GM12878 (cell line): Measurements from ENCODE around the gene MROH9. TPM values are rescaled to one million over a fixed set of nuclear protein-coding genes. Genes with fewer than 3 reads are reported as not detected.

Source experiments
- ATAC-seq: fragments of 200-7000 bp; cut with Tn5 transposase; 3 replicates; pipeline ENCODE4 v1.9.1; 2020; ENCODE audit warnings: mild to moderate bottlenecking, moderate library complexity
- BruUV-seq: library from RNA; stranded (reverse); fragments of 400-500 nt; replicated peaks from 2 replicates; lab custom pipeline; 2021; lab: Mats Ljungman, UMichigan
- CTCF ChIA-PET: fragments of 300-600 bp; sonication (Branson Sonifier 250); formaldehyde crosslinking; extraction: SDS; loops from one replicate; lab custom pipeline; 2021; ENCODE audit warnings: inconsistent platforms; lab: Yijun Ruan, JAX
- POLR2A ChIA-PET: fragments of 350-600 bp; formaldehyde crosslinking; extraction: SDS; loops from one replicate; lab custom pipeline; 2021; ENCODE audit warnings: inconsistent platforms; lab: Charles Lee
- RAD21 ChIA-PET: fragments of 300-600 bp; sonication (Branson Sonifier 250); formaldehyde crosslinking; loops from one replicate; lab custom pipeline; 2023; ENCODE audit warnings: antibody characterized with exemption; ENCODE audit not compliant: unreplicated experiment; lab: Charles Lee
- SMC1A ChIA-PET: fragments of 300-600 bp; sonication (Branson Sonifier 250); formaldehyde crosslinking; loops from one replicate; lab custom pipeline; 2023; ENCODE audit not compliant: unreplicated experiment, uncharacterized antibody; lab: Charles Lee
- DNase-seq: peaks from one replicate; pipeline ENCODE4 v3.0.0-alpha.2; 2011; ENCODE audit warnings: low read depth, low spot score
- FAIRE-seq: peaks from 3 replicates; lab custom pipeline; 2011; peaks lifted over from hg19 to GRCh38; lab: Jason Lieb, UNC
- H2AFZ ChIP-seq: 2 replicates; pipeline ENCODE4 v1.6.0; 2011; ENCODE audit warnings: low read depth, low read length, control low read depth; ENCODE audit not compliant: control insufficient read depth
- H3K27ac ChIP-seq: 2 replicates; pipeline ENCODE4 v1.5.1; 2011; ENCODE audit warnings: control low read depth; ENCODE audit not compliant: control insufficient read depth, insufficient read depth
- H3K27me3 ChIP-seq, 2 experiments: replicated peaks in 1 of 2; 2 replicates each; pipeline versions ENCODE4 v1.6.0 to v1.6.1; 2011; ENCODE audit warnings: low read length in 1 of 2; ENCODE audit not compliant: control insufficient read depth in 2 of 2, insufficient read depth in 2 of 2
- H3K36me3 ChIP-seq, 2 experiments: 2 replicates each; pipeline ENCODE4 v1.5.1; 2011; ENCODE audit warnings: low read length in 1 of 2; ENCODE audit not compliant: control insufficient read depth in 2 of 2, insufficient read depth in 2 of 2
- H3K4me1 ChIP-seq: 2 replicates; pipeline ENCODE4 v1.6.1; 2011; ENCODE audit warnings: mild to moderate bottlenecking, low read length, moderate library complexity, mixed read lengths; ENCODE audit not compliant: control insufficient read depth, insufficient read depth
- H3K4me2 ChIP-seq: 2 replicates; pipeline ENCODE4 v1.6.0; 2011; ENCODE audit warnings: control low read depth; ENCODE audit not compliant: control insufficient read depth, insufficient read depth
- H3K4me3 ChIP-seq: fragments of 200-600 bp; sonication (generic); 2 replicates; pipeline ENCODE4 v1.5.1; 2016
- H3K79me2 ChIP-seq: 2 replicates; pipeline ENCODE4 v1.6.0; 2011; ENCODE audit warnings: low read length; ENCODE audit not compliant: control insufficient read depth, insufficient read depth
- H3K9ac ChIP-seq: 2 replicates; pipeline ENCODE4 v1.8.0; 2011; ENCODE audit warnings: low read length, control low read depth, mixed read lengths; ENCODE audit not compliant: control insufficient read depth, insufficient read depth
- H3K9me3 ChIP-seq: replicated peaks from 3 replicates; pipeline ENCODE4 v1.5.1; 2011; ENCODE audit warnings: mild to moderate bottlenecking, low read length; ENCODE audit not compliant: control insufficient read depth, insufficient read depth
- H4K20me1 ChIP-seq: 2 replicates; pipeline ENCODE4 v1.6.0; 2011; ENCODE audit not compliant: control insufficient read depth, insufficient read depth
- ATF7 ChIP-seq: fragments of 450-650 bp; IDR thresholded peaks from 2 replicates; pipeline ENCODE4 v1.6.1; 2016; ENCODE audit warnings: low read depth, mild to moderate bottlenecking
- ESRRA ChIP-seq: IDR thresholded peaks from 2 replicates; pipeline ENCODE4 v1.6.1; 2012; ENCODE audit warnings: mild to moderate bottlenecking, low read length, improper control_type of control experiment
- MYC ChIP-seq: IDR thresholded peaks from 2 replicates; pipeline ENCODE4 v1.6.1; 2011; ENCODE audit warnings: mild to moderate bottlenecking, low read length, moderate library complexity, inconsistent platforms; ENCODE audit not compliant: insufficient read depth, insufficient replicate concordance, insufficient read length, severe bottlenecking
- PKNOX1 ChIP-seq: fragments of 450-650 bp; IDR thresholded peaks from 2 replicates; pipeline ENCODE4 v1.6.1; 2016; ENCODE audit warnings: mild to moderate bottlenecking
- RB1 ChIP-seq: fragments of 450-650 bp; formaldehyde crosslinking; IDR thresholded peaks from 2 replicates; pipeline ENCODE4 v1.6.1; 2017; ENCODE audit warnings: mild to moderate bottlenecking, borderline replicate concordance
- RCOR1 ChIP-seq: conservative IDR thresholded peaks from 2 replicates; pipeline ENCODE4 v1.6.1; 2012; ENCODE audit warnings: low read depth, low read length, improper control_type of control experiment
- ZBED1 ChIP-seq: IDR thresholded peaks from 2 replicates; pipeline ENCODE4 v1.6.1; 2016; ENCODE audit warnings: borderline replicate concordance
- ZNF24 ChIP-seq: fragments of 450-650 bp; IDR thresholded peaks from 2 replicates; pipeline ENCODE4 v1.6.1; 2017; ENCODE audit warnings: antibody characterized with exemption, mild to moderate bottlenecking
- WGBS: methylation state at CpG from one replicate; pipeline ENCODE4 v1.1.6; 2016; ENCODE audit warnings: low lambda C conversion rate; ENCODE audit not compliant: insufficient replicate concordance, insufficient coverage; ENCODE audit errors: missing lambda C conversion rate; 5-methylcytosine and 5-hydroxymethylcytosine counted together
- in situ Hi-C: fragments of 300-500 bp; cut with MboI; formaldehyde crosslinking; loops from 9 replicates; pipeline ENCODE4 v1.14.3; 2018; ENCODE audit warnings: mixed read lengths
- intact Hi-C: fragments of 100-400 bp; cut with micrococcal nuclease; formaldehyde crosslinking; loops from one replicate; pipeline ENCODE4 v1.14.2; 2022; ENCODE audit not compliant: unreplicated experiment
- polyA plus RNA-seq, 11 experiments: library from polyadenylated mRNA; depleted of rRNA in 4 of 11; unstranded in 6 of 11; stranded (reverse) in 5 of 11; fragments of >200 nt; fragmentation: Nextera tagmentation in 4 of 11; fragmentation: Illumina TruSeq in 1 of 11; extraction: Ambion mirVana in 4 of 11; extraction: Trizol in 1 of 11; gene quantifications; 1 replicate in 1 of 11; 2 replicates in 10 of 11; pipeline versions ENCODE4 v1.2.1 to v1.2.3, GENCODE V29; 2011 to 2016; ENCODE audit warnings: inconsistent platforms in 2 of 11, missing spikeins in 2 of 11, low read depth in 1 of 11
- total RNA-seq, 4 experiments: library from RNA; depleted of rRNA in 3 of 4; stranded (reverse); fragments of >200 nt in 3 of 4; fragmentation: Illumina TruSeq in 1 of 4; extraction: Trizol in 1 of 4; gene quantifications; 2 replicates each; pipeline versions ENCODE4 v1.2.1 to v1.2.3, GENCODE V29; 2013 to 2021
- TF ChIP-seq, protein P1 (sequence below): IDR thresholded peaks from 2 replicates; pipeline ENCODE4 v1.6.1; 2011; ENCODE audit warnings: low read depth, low read length, improper control_type of control experiment, borderline replicate concordance
- TF ChIP-seq, protein P2 (sequence below): fragments of 450-650 bp; IDR thresholded peaks from 2 replicates; pipeline ENCODE4 v1.6.1; 2017; ENCODE audit warnings: mild to moderate bottlenecking, low read depth, inconsistent platforms; ENCODE audit not compliant: poor library complexity, severe bottlenecking

MROH9 gene
- total and polyA plus RNA-seq, 10 of the 15 experiments (the other 5 are each of a cell fraction or from before 2014, with no cell fraction given), result not detected

GRCh38 chr1:170993717-170994116, 58.4 kb downstream of the MROH9 start:
- H3K4me1 ChIP-seq, result no peaks in the 10 kb centered on the region
- intact Hi-C loops (no loop called here), in situ Hi-C loops (no loop called here)
- H2AFZ ChIP-seq, result no peak overlapping the region
- ChIA-PET SMC1A (no interaction called here), POLR2A (no interaction called here), RAD21 (no interaction called here), CTCF (interaction anchor here (0.9 kb wide), 1 partner anchor 64 kb away, joined by 3 read pairs; no protein-coding TSS in a partner anchor)
- 88% methylated on average over 1 of the region's 1 CpG for WGBS
- no peaks in the 10 kb centered on the region for H3K9me3 ChIP-seq
- BruUV-seq, result no TSS peak
- no peak overlapping the region for H3K27ac ChIP-seq
- no peak overlapping the region for H3K4me2 ChIP-seq
- no peaks in the 10 kb centered on the region for H3K36me3 ChIP-seq
- no peak overlapping the region for H3K4me3 ChIP-seq
- FAIRE-seq (no peak), DNase-seq (no peak), ATAC-seq (no peak)
- no peaks in the 10 kb centered on the region for H4K20me1 ChIP-seq
- H3K79me2 ChIP-seq, result no peaks in the 10 kb centered on the region
- H3K27me3 ChIP-seq, result no peaks in the 10 kb centered on the region
- no peak overlapping the region for H3K9ac ChIP-seq
- no peak for TF ChIP-seq MYC
- TF ChIP-seq, protein P1, sequence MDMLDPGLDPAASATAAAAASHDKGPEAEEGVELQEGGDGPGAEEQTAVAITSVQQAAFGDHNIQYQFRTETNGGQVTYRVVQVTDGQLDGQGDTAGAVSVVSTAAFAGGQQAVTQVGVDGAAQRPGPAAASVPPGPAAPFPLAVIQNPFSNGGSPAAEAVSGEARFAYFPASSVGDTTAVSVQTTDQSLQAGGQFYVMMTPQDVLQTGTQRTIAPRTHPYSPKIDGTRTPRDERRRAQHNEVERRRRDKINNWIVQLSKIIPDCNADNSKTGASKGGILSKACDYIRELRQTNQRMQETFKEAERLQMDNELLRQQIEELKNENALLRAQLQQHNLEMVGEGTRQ, result no peak
- TF ChIP-seq RCOR1, result no peak
- TF ChIP-seq ZBED1, result no peak
- TF ChIP-seq, protein P2, sequence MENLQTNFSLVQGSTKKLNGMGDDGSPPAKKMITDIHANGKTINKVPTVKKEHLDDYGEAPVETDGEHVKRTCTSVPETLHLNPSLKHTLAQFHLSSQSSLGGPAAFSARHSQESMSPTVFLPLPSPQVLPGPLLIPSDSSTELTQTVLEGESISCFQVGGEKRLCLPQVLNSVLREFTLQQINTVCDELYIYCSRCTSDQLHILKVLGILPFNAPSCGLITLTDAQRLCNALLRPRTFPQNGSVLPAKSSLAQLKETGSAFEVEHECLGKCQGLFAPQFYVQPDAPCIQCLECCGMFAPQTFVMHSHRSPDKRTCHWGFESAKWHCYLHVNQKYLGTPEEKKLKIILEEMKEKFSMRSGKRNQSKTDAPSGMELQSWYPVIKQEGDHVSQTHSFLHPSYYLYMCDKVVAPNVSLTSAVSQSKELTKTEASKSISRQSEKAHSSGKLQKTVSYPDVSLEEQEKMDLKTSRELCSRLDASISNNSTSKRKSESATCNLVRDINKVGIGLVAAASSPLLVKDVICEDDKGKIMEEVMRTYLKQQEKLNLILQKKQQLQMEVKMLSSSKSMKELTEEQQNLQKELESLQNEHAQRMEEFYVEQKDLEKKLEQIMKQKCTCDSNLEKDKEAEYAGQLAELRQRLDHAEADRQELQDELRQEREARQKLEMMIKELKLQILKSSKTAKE, result no peak
- TF ChIP-seq ESRRA, result no peak
- TF ChIP-seq ATF7, result no peak
- no peak for TF ChIP-seq PKNOX1
- no peak for TF ChIP-seq RB1
- no peak for TF ChIP-seq ZNF24
